K562 (cell line): ENCODE data around the gene TTC5. TPM values are rescaled to one million over a fixed set of nuclear protein-coding genes. Genes with fewer than 3 reads are reported as not detected.

Experiments used
- ATAC-seq: fragments of 200-7000 bp; cut with Tn5 transposase; 3 replicates; pipeline ENCODE4 v1.9.1; 2020; ENCODE audit warnings: moderate library complexity
- BruUV-seq: library from RNA; stranded (reverse); fragments of 400-500 nt; replicated peaks from 2 replicates; lab custom pipeline; 2021; lab: Mats Ljungman, UMichigan
- CTCF ChIA-PET: fragments of 300-600 bp; formaldehyde crosslinking; extraction: SDS; loops from one replicate; lab custom pipeline; 2021; ENCODE audit warnings: low intra/inter-chr PET ratio; lab: Yijun Ruan, JAX
- POLR2A ChIA-PET: fragments of 300-600, 350-650 bp; sonication (Branson Sonifier 250); formaldehyde crosslinking; extraction: SDS; loops from one replicate; lab custom pipeline; 2021; ENCODE audit warnings: antibody characterized with exemption, inconsistent platforms; lab: Yijun Ruan, JAX
- DNase-seq, 4 experiments: peaks; one replicate each; pipeline versions ENCODE4 v3.0.0 to v3.0.0-alpha.2; 2011 to 2018; ENCODE audit warnings: low spot score in 3 of 4, mixed read lengths in 3 of 4; ENCODE audit errors: extremely low read depth in 1 of 4
- FAIRE-seq: peaks from 2 replicates; lab custom pipeline; 2011; peaks lifted over from hg19 to GRCh38; lab: Jason Lieb, UNC
- H2AFZ ChIP-seq: 2 replicates; pipeline ENCODE4 v1.6.0; 2011; ENCODE audit warnings: low read depth, low read length, control low read depth, inconsistent platforms
- H3K27ac ChIP-seq: fragments of 200-600 bp; 3 replicates; pipeline ENCODE4 v1.8.0; 2011; ENCODE audit warnings: low read depth, mild to moderate bottlenecking, control low read depth, inconsistent platforms, low read length, moderate library complexity, mixed read lengths; ENCODE audit errors: extremely low read depth
- H3K27me3 ChIP-seq, 2 experiments: fragments of 300-600 bp in 1 of 2; 2 replicates in 1 of 2; 3 replicates in 1 of 2; pipeline versions ENCODE4 v1.6.0 to v1.8.0; 2011; ENCODE audit warnings: inconsistent platforms in 2 of 2, low read length in 2 of 2, mild to moderate bottlenecking in 1 of 2, mixed read lengths in 1 of 2, moderate library complexity in 1 of 2; ENCODE audit not compliant: control insufficient read depth in 2 of 2, insufficient read depth in 2 of 2
- H3K36me3 ChIP-seq: fragments of 300-600 bp; 3 replicates; pipeline ENCODE4 v1.8.0; 2011; ENCODE audit warnings: mild to moderate bottlenecking, low read length, inconsistent platforms; ENCODE audit not compliant: control insufficient read depth, insufficient read depth
- H3K4me1 ChIP-seq, 2 experiments: fragments of 200-600 bp in 1 of 2; replicated peaks in 1 of 2; 2 replicates in 1 of 2; 3 replicates in 1 of 2; pipeline versions ENCODE4 v1.5.1 to v1.8.0; 2011; ENCODE audit warnings: inconsistent platforms in 2 of 2, low read length in 2 of 2, mild to moderate bottlenecking in 1 of 2, mixed read lengths in 1 of 2, moderate library complexity in 1 of 2; ENCODE audit not compliant: control insufficient read depth in 2 of 2, insufficient read depth in 2 of 2
- H3K4me2 ChIP-seq: 2 replicates; pipeline ENCODE4 v1.6.1; 2011; ENCODE audit warnings: low read length, control low read depth, inconsistent platforms, mixed read lengths; ENCODE audit not compliant: insufficient read depth
- H3K4me3 ChIP-seq: fragments of 200-600 bp; sonication (generic), shearing (Covaris generic); 2 replicates; pipeline ENCODE4 v1.5.1; 2016; ENCODE audit warnings: control low read depth, inconsistent platforms
- H3K79me2 ChIP-seq: fragments of 200-600 bp; 3 replicates; pipeline ENCODE4 v1.8.0; 2011; ENCODE audit warnings: low read length, inconsistent platforms; ENCODE audit not compliant: control insufficient read depth, insufficient read depth
- H3K9ac ChIP-seq, 2 experiments: 2 replicates each; pipeline versions ENCODE4 v1.6.0 to v1.6.1; 2011; ENCODE audit warnings: low read depth in 2 of 2, low read length in 2 of 2, control low read depth in 1 of 2, inconsistent platforms in 1 of 2, mild to moderate bottlenecking in 1 of 2, mixed read lengths in 1 of 2; ENCODE audit not compliant: insufficient read depth in 1 of 2
- H3K9me1 ChIP-seq: one replicate; pipeline ENCODE4 v1.6.0; 2011; ENCODE audit warnings: inconsistent platforms, mild to moderate bottlenecking, low read length, moderate library complexity; ENCODE audit not compliant: control insufficient read depth, insufficient read depth
- H3K9me3 ChIP-seq: replicated peaks from 2 replicates; pipeline ENCODE4 v1.5.1; 2011; ENCODE audit warnings: low read depth, low read length, inconsistent platforms; ENCODE audit not compliant: control insufficient read depth, insufficient read depth
- H4K20me1 ChIP-seq: replicated peaks from 2 replicates; pipeline ENCODE4 v1.6.1; 2011; ENCODE audit warnings: low read length, inconsistent platforms, mixed read lengths; ENCODE audit not compliant: control insufficient read depth, insufficient read depth
- BRD4 ChIP-seq: fragments of 200-600 bp; sonication (generic); IDR thresholded peaks from 2 replicates; pipeline ENCODE4 v1.6.1; 2017; ENCODE audit warnings: inconsistent platforms
- CBFA2T3 ChIP-seq: fragments of 450-650 bp; IDR thresholded peaks from 2 replicates; pipeline ENCODE4 v1.6.1; 2017
- ELF2 ChIP-seq: fragments of 250-450 bp; sonication (Bioruptor Pico); IDR thresholded peaks from 2 replicates; pipeline ENCODE4 v1.5.0; 2021; ENCODE audit warnings: mild to moderate bottlenecking
- NCOA4 ChIP-seq: fragments of 450-650 bp; IDR thresholded peaks from 2 replicates; pipeline ENCODE4 v1.6.1; 2018; ENCODE audit warnings: mild to moderate bottlenecking; ENCODE audit not compliant: partially characterized antibody
- RBM15 ChIP-seq: fragments of 200-400 bp; formaldehyde crosslinking; IDR thresholded peaks from 2 replicates; pipeline ENCODE4 v1.6.1; 2018; ENCODE audit warnings: mild to moderate bottlenecking, low read length, moderate library complexity; ENCODE audit not compliant: insufficient read depth
- RREB1 ChIP-seq: fragments of 250-450 bp; sonication (Bioruptor Pico); IDR thresholded peaks from 2 replicates; pipeline ENCODE4 v1.4.0; 2020
- SUPT5H ChIP-seq: fragments of 450-650 bp; IDR thresholded peaks from 2 replicates; pipeline ENCODE4 v1.6.1; 2016
- TAF9B ChIP-seq: fragments of 450-650 bp; IDR thresholded peaks from 2 replicates; pipeline ENCODE4 v1.6.1; 2018; ENCODE audit warnings: mild to moderate bottlenecking; ENCODE audit not compliant: partially characterized antibody
- ZNF134 ChIP-seq: fragments of 250-450 bp; sonication (Bioruptor Pico); conservative IDR thresholded peaks from 2 replicates; pipeline ENCODE4 v1.4.0; 2020
- ZNF140 ChIP-seq: fragments of 250-450 bp; sonication (Bioruptor Pico); IDR thresholded peaks from 2 replicates; pipeline ENCODE4 v1.8.0; 2021; ENCODE audit warnings: moderate library complexity, mild to moderate bottlenecking, inconsistent platforms
- ZNF197 ChIP-seq: fragments of 200-800 bp; sonication (Bioruptor generic); IDR thresholded peaks from 2 replicates; pipeline ENCODE4 v1.6.1; 2016; ENCODE audit warnings: low read depth, missing genetic modification characterization, missing compliant biosample characterization
- ZNF551 ChIP-seq: fragments of 250-450 bp; sonication (Bioruptor Pico); IDR thresholded peaks from 2 replicates; pipeline ENCODE4 v1.5.0; 2021; ENCODE audit warnings: mild to moderate bottlenecking, moderate library complexity
- ZNF57 ChIP-seq: fragments of 450-650 bp; formaldehyde crosslinking; IDR thresholded peaks from 2 replicates; pipeline ENCODE4 v1.4.0; 2020; ENCODE audit warnings: mild to moderate bottlenecking, moderate library complexity
- WGBS: fragments of 100-300 bp; shearing (Covaris generic); methylation state at CpG from one replicate; pipeline ENCODE4 v1.1.6; 2016; ENCODE audit warnings: low coverage, mixed read lengths; ENCODE audit not compliant: insufficient coverage; ENCODE audit errors: missing lambda C conversion rate; 5-methylcytosine and 5-hydroxymethylcytosine counted together
- in situ Hi-C: fragments of 300-500 bp; cut with MboI; formaldehyde crosslinking; loops from 4 replicates; pipeline ENCODE4 v1.15.0; 2018; ENCODE audit warnings: inconsistent platforms, mixed read lengths
- intact Hi-C: fragments of 100-400 bp; cut with micrococcal nuclease; formaldehyde crosslinking; loops from 2 replicates; pipeline ENCODE4 v1.14.2; 2022
- polyA plus RNA-seq, 8 experiments: library from polyadenylated mRNA; depleted of rRNA in 4 of 8; stranded (reverse) in 5 of 8; unstranded in 3 of 8; fragments of >200 nt; fragmentation: Nextera tagmentation in 2 of 8; fragmentation: Illumina TruSeq in 1 of 8; extraction: Ambion mirVana in 2 of 8; extraction: Trizol in 1 of 8; gene quantifications; 2 replicates each; pipeline versions ENCODE4 v1.2.1 to v1.2.3, GENCODE V29; 2011 to 2014; ENCODE audit warnings: inconsistent platforms in 1 of 8, missing spikeins in 1 of 8
- total RNA-seq, 7 experiments: library from RNA; depleted of rRNA in 6 of 7; stranded (reverse); fragments of >200 nt in 6 of 7; fragmentation: Illumina TruSeq in 2 of 7; extraction: Trizol in 2 of 7; gene quantifications; 2 replicates each; pipeline versions ENCODE4 v1.2.1 to v1.2.3, GENCODE V29; 2011 to 2021; ENCODE audit warnings: low replicate concordance in 1 of 7

TTC5 gene
- total and polyA plus RNA-seq, 9 of the 15 experiments (the other 6 are each of a cell fraction or from before 2014, with no cell fraction given): 4.8 to 17.1 (median 7.5) TPM

- H3K4me2 ChIP-seq: no peak overlapping the region
- no peaks in the 10 kb centered on the region for H3K27me3 ChIP-seq
- H3K27ac ChIP-seq: no peak overlapping the region
- DNase-seq (no peak), FAIRE-seq (no peak), ATAC-seq (no peak)
- no peak overlapping the region for H3K9ac ChIP-seq
- H3K4me1 ChIP-seq: no peaks in the 10 kb centered on the region; a peak in 1 of 5 replicates
- no peak for TF ChIP-seq ZNF140 (CRISPR knock-in tag)
- TF ChIP-seq ZNF134 (CRISPR knock-in tag): no peak
- TF ChIP-seq SUPT5H: no peak
- H3K4me3 ChIP-seq: no peak overlapping the region
- no peak overlapping the region for H2AFZ ChIP-seq
- POLR2A ChIA-PET: no interaction called here
- intact Hi-C loops: no loop called here
- H3K79me2 ChIP-seq: peaks cover 16% of the 10 kb centered on the region
- WGBS: 100% methylated on average over 3 of the region's 3 CpGs
- no peaks in the 10 kb centered on the region for H3K9me3 ChIP-seq
- H3K9me1 ChIP-seq: no peaks in the 10 kb centered on the region
- peaks cover 56% of the 10 kb centered on the region for H3K36me3 ChIP-seq
- no peaks in the 10 kb centered on the region for H4K20me1 ChIP-seq
- CTCF ChIA-PET: no interaction called here
- BruUV-seq: no TSS peak
- in situ Hi-C loops: no loop called here
Measured at GRCh38 chr14:20347747-20348146, 42.0 kb upstream of the TTC5 start.

GRCh38 chr14:20346713-20347112 is 41.0 kb upstream of the TTC5 start:
- no peaks in the 10 kb centered on the region; a peak in 1 of 5 replicates for H3K4me1 ChIP-seq
- POLR2A ChIA-PET: interaction anchor here (1.6 kb wide), 1 partner anchor 8 kb away, joined by 3 read pairs; no protein-coding TSS in a partner anchor
- no CpG with 5 or more reads among the region's 1 CpG for WGBS
- peaks cover 16% of the 10 kb centered on the region for H3K79me2 ChIP-seq
- intact Hi-C loops: no loop called here
- no TSS peak for BruUV-seq
- ATAC-seq (no peak), FAIRE-seq (no peak), DNase-seq (no peak)
- in situ Hi-C loops: no loop called here
- no peaks in the 10 kb centered on the region for H3K9me3 ChIP-seq
- H4K20me1 ChIP-seq: no peaks in the 10 kb centered on the region
- CTCF ChIA-PET: no interaction called here
- H3K36me3 ChIP-seq: peaks cover 46% of the 10 kb centered on the region
- H3K9me1 ChIP-seq: no peaks in the 10 kb centered on the region
- H3K27ac ChIP-seq: no peak overlapping the region
- H3K9ac ChIP-seq: no peak overlapping the region
- no peak overlapping the region for H2AFZ ChIP-seq
- H3K4me3 ChIP-seq: no peak overlapping the region
- no peak overlapping the region for H3K4me2 ChIP-seq
- H3K27me3 ChIP-seq: no peaks in the 10 kb centered on the region
- no peak for TF ChIP-seq RREB1
- TF ChIP-seq TAF9B: no peak
- TF ChIP-seq CBFA2T3: no peak
- TF ChIP-seq ZNF57: no peak
- no peak for TF ChIP-seq NCOA4
- TF ChIP-seq BRD4: no peak
- no peak for TF ChIP-seq ZNF551 (CRISPR knock-in tag)
- no peak for TF ChIP-seq ELF2 (CRISPR knock-in tag)
- no peak for TF ChIP-seq RBM15
- no peak for TF ChIP-seq ZNF197
